ENCODE results near the gene RHO. TPM values are rescaled to one million over a fixed set of nuclear protein-coding genes. Genes with fewer than 3 reads are reported as not detected.

RHO gene
- total RNA-seq, 1 experiment from 2014 or later = not detected

DNA sequence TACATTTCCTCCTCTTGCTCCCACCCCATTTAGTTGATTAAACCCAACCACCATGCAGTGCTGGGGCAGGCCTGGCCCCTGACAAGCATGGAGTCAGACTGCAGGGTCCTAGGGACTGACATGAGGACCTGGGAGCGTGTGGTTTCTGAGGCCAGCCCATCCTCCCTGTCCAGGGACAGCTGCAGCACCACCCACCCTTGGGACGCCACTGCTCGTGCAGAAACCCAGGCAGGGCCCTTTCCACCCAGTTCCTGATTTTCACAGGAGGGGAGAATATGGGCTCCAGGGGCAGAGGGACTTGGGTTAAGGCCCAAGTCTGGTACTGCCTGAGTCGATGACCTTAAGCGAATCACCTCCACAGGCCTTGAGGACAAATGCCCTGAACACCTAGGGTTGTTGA lies 54.4 kb downstream of the RHO start:
- Histone ChIP-seq H3K4me2 (ENCODE audit: low read length) (no peak overlapping the region), H4K20me1 (ENCODE audit: insufficient read depth) (no peaks in the 10 kb centered on the region), H3K27ac (ENCODE audit: low read depth, low read length) (no peak overlapping the region), H3K27me3 (ENCODE audit: insufficient read depth, low read length) (no peaks in the 10 kb centered on the region), H3K9me2 (ENCODE audit: insufficient read depth) (no peaks in the 10 kb centered on the region), H3K36me3 (ENCODE audit: control insufficient read depth in 1 of 2, insufficient read depth in 2 of 2, low read length in 2 of 2) (no peaks in the 10 kb centered on the region; a peak in 1 of 4 replicates), H2AFZ (ENCODE audit: low read depth, low read length, poor library complexity, severe bottlenecking) (no peak overlapping the region), H3K9ac (ENCODE audit: low read length) (no peak overlapping the region), H3K4me1 (ENCODE audit: control insufficient read depth in 1 of 2, insufficient read depth in 2 of 2, low read length in 2 of 2) (no peaks in the 10 kb centered on the region), H3K4me3 (replicated peaks in 1 of 2; ENCODE audit: low read depth in 1 of 2, low read length in 2 of 2) (no peak overlapping the region), H3K9me3 (ENCODE audit: control insufficient read depth in 1 of 2, insufficient read depth in 1 of 2, low read depth in 1 of 2, low read length in 2 of 2) (no peaks in the 10 kb centered on the region), H3K79me2 (ENCODE audit: insufficient read depth, low read length) (no peaks in the 10 kb centered on the region)
- POLR2A ChIA-PET = no interaction called here
- no peak for ATAC-seq
- BruUV-seq (replicated peaks) = no TSS peak
- no peak for DNase-seq (ENCODE audit: low read depth, low spot score)
- RAD21 ChIA-PET (ENCODE audit: low non-redundant PET in 1 of 2, low total read pairs in 2 of 2, uncharacterized antibody in 2 of 2, unreplicated experiment in 2 of 2) = no interaction called here
- CTCF ChIA-PET = no interaction called here
- TF ChIP-seq EGR1 (IDR thresholded peaks at IDR 0.05; ENCODE audit: low read depth) = no peak
- TF ChIP-seq JUND (IDR thresholded peaks at IDR 0.05) = no peak
- TF ChIP-seq ZFX (IDR thresholded peaks at IDR 0.05) = no peak
- TF ChIP-seq ELF1 (IDR thresholded peaks at IDR 0.05; ENCODE audit: borderline replicate concordance, low read depth) = no peak
- no peak for TF ChIP-seq ZNF274 (IDR thresholded peaks at IDR 0.05; ENCODE audit: low read depth, low read length)
- TF ChIP-seq EZH2phosphoT487 (IDR thresholded peaks at IDR 0.05; ENCODE audit: borderline replicate concordance) = no peak
- TF ChIP-seq CEBPB (IDR thresholded peaks at IDR 0.05; ENCODE audit: low read depth) = no peak
- no peak for TF ChIP-seq POLR2A (IDR thresholded peaks at IDR 0.05; ENCODE audit: borderline replicate concordance, extremely low read depth, insufficient read depth, insufficient read length)
- TF ChIP-seq SP1 (IDR thresholded peaks at IDR 0.05; ENCODE audit: low read depth) = no peak
- TF ChIP-seq, protein P1, sequence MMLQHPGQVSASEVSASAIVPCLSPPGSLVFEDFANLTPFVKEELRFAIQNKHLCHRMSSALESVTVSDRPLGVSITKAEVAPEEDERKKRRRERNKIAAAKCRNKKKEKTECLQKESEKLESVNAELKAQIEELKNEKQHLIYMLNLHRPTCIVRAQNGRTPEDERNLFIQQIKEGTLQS (IDR thresholded peaks at IDR 0.05) = no peak
- no peak for TF ChIP-seq SIN3A (IDR thresholded peaks at IDR 0.05; ENCODE audit: low read depth)
- TF ChIP-seq RAD21 (IDR thresholded peaks at IDR 0.05; ENCODE audit: low read depth) = no peak
- TF ChIP-seq, protein P2, sequence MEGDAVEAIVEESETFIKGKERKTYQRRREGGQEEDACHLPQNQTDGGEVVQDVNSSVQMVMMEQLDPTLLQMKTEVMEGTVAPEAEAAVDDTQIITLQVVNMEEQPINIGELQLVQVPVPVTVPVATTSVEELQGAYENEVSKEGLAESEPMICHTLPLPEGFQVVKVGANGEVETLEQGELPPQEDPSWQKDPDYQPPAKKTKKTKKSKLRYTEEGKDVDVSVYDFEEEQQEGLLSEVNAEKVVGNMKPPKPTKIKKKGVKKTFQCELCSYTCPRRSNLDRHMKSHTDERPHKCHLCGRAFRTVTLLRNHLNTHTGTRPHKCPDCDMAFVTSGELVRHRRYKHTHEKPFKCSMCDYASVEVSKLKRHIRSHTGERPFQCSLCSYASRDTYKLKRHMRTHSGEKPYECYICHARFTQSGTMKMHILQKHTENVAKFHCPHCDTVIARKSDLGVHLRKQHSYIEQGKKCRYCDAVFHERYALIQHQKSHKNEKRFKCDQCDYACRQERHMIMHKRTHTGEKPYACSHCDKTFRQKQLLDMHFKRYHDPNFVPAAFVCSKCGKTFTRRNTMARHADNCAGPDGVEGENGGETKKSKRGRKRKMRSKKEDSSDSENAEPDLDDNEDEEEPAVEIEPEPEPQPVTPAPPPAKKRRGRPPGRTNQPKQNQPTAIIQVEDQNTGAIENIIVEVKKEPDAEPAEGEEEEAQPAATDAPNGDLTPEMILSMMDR (IDR thresholded peaks at IDR 0.05 in 2 of 3, conservative IDR thresholded peaks at IDR 0.05 in 1 of 3; ENCODE audit: borderline replicate concordance in 1 of 3, insufficient read depth in 1 of 3, low read depth in 2 of 3, low read length in 2 of 3) = no peak
- TF ChIP-seq FOSL1 (IDR thresholded peaks at IDR 0.05; ENCODE audit: low read depth) = no peak
- TF ChIP-seq TCF7L2 (IDR thresholded peaks at IDR 0.05; ENCODE audit: borderline replicate concordance, extremely low read depth, insufficient read depth, insufficient read length) = no peak
- TF ChIP-seq, protein P3, sequence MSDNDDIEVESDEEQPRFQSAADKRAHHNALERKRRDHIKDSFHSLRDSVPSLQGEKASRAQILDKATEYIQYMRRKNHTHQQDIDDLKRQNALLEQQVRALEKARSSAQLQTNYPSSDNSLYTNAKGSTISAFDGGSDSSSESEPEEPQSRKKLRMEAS (IDR thresholded peaks at IDR 0.05) = no peak
- intact Hi-C loops (cut with micrococcal nuclease) = no loop called here

Data from HCT116 (cell line).